NCI-H524 (cell line): ENCODE data around the gene EFCAB14.
"Not testable (repeated sequence)": the region's sequence is repeated elsewhere in the genome, so short reads cannot be mapped to it uniquely, and the experiment has no call there.

Experiments
- DNase-seq, 2 experiments: peaks; one replicate each; lab custom pipeline; 2025; lab: John Stamatoyannopoulos, UW

EFCAB14 gene

DNA sequence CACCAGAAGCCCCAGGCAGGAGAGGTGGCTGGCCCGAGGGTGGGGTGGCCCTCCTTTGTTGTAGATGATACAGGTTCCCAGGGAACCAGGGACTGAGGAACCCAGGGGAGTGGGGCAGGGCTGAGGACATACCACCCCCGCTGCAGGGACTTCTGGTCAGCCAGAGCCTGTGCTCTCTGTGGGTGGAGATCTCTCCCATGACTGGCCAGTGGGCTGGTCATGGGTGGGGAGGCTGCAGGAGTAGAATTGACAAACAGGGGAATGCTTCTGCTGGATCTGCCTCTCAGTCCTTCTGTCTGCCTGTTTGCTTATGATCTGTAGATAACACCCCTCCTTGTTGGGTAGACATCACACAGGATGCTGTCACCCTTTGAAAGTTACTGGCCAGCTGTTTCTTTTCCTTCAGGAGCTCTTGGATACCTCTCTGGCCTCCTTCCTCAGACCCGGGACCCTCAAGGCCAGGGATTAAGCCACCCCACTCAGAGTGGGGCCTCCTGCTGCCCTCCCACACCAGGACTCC is 2.8 kb upstream of the EFCAB14 start:
- DNase-seq = no peak

DNA sequence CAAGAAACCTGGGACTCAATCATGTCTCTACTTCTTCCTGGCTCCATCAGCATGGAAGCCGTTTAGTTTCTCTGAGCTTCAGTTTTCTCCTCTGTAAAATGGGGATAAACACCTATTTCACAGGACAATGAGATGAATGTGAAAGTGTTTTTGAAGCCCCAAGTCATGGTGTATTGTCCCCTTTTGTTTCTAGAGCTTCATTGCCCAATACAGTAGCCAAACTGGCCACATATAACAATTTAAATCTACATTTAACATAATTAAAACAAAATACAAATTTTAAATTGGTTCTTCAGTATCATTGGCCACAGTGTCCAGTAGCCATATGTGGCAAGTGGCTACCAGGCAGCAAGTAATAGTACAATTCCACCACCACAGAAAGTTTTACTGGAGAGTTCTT is 2.3 kb upstream of the EFCAB14 start:
- no peak for DNase-seq

DNA sequence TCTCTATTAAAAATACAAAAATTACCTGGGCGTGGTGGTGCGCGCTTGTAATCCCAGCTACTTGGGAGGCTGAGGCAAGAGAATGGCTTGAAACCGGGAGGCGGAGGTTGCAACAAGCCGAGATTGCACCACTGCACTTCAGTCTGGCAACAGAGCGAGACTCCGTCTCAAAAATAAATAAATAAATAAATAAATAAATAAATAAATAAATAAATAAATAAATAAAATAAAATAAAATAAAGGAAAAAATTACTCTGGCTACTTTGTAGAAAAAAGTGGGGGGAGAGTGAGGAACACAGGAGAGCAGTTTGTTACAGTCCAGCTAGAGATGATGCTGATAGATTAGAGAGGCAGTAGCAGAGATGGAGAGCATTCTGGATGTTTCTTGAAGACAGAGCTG is 1.4 kb upstream of the EFCAB14 start:
- not testable (repeated sequence) for DNase-seq

DNA sequence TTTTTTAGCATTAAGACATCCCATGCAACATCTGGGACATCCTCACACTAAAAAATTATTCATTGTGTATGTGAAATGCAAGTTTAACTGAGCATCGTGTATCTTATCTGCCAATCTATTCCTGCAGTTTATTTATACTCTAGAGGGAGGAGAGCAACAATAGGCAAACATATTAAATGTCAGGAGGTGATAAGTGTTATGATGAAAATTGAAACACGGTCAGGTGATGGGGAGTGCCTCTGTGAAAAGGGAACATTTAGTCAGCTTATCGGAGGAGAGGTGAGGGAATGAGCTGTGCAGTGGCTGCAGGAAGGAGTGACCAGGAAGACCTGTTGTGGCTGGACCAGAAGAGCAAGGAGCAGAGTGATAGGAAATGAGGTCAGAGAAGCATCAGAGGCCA is 775 bp upstream of the EFCAB14 start:
- DNase-seq = no peak

DNA sequence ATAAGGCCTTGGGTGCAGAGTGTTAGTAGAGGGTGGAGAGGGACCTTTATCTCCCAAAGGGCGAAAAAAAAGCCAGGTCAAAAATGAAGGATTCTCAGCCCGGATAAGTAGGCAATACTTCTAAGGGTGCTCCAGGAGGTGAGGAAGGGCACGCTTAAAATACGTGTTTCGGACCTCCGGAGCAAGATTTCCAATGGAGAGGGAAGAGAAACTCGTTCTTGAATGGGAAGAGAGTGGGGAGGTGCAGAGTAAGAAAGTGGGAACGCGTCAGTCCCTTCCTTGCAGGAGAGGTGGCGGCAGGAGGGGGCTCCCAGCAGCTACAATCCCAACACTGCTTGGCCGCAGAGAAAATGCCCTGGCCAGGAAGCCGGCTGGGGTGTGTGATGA is 581 bp downstream of the EFCAB14 start:
- DNase-seq = no peak

DNA sequence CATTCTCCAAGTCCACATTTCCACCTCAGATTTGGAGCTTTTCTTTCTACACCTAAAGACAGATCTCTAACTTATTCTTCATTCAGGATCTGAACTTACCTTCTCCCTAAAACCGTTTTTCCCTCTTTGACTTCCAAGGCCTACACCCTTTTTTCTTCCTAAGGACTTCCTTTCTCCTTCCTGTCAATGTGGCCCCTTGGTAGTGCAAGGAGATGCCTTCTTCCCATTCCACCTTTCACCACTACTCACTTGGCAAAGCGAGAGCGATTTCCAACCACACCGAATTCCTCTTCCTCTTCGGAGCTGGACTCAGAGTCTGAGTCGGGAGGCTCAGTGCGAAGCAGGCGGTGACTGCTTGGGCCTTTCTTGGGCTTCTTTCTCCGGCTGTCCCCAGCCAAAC is 1.3 kb downstream of the EFCAB14 start:
- no peak for DNase-seq

DNA sequence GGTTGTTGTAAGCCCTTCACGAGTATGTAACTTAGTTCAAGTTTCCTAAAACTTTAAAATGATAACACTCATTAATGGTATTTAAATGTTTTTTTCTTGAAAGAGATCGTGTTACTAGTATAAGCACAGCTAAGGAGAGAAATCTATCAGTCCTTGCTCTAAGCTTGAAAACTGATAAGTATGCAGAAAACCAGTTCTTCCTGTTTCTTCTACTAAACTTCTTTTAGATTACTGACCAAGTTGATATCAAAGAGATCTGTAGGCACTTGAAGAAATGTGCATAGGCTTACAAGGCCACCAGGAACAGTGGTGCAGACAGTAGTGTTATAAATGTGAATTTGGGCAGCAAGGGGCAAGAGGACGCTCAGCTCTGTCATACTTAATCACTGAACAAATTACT is 3.9 kb downstream of the EFCAB14 start:
- DNase-seq = no peak

DNA sequence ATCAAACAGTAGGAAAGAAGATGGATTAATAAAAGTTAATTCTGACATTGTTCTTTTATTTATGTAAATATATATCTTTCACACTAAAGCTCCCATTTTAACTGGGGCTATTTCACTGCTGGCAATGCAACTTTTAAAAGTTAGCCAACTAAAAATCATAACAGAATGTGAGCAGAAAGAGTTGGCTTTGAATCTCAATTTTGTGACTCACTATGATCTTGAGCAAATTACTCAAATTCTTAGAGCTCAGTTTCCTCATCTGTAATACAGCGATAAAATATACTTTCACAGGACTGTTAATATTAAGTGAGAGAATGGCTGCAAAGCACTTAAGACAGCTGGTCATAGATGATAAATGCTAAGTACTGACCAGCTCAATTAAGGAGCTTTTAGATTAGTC is 10.8 kb downstream of the EFCAB14 start:
- no peak for DNase-seq

DNA sequence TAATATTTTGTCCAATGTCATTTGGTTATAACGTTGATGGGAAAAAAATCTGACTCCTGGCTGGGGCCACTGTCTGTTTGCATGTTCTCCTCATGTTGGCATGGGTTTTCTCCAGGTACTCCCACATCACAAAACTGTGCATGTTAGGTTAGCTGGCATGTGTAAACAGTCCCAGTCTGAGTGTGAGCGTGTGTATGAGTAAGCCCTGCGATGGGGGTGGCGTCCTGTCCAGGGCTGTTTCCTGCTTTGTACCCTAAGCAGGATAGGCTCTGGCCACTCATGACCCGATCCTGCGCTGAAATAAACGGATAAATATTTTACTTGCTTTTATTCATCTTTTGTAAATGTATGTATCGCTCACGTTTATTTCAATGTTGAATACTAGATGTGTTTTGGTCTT is 13.5 kb downstream of the EFCAB14 start:
- DNase-seq = no peak

DNA sequence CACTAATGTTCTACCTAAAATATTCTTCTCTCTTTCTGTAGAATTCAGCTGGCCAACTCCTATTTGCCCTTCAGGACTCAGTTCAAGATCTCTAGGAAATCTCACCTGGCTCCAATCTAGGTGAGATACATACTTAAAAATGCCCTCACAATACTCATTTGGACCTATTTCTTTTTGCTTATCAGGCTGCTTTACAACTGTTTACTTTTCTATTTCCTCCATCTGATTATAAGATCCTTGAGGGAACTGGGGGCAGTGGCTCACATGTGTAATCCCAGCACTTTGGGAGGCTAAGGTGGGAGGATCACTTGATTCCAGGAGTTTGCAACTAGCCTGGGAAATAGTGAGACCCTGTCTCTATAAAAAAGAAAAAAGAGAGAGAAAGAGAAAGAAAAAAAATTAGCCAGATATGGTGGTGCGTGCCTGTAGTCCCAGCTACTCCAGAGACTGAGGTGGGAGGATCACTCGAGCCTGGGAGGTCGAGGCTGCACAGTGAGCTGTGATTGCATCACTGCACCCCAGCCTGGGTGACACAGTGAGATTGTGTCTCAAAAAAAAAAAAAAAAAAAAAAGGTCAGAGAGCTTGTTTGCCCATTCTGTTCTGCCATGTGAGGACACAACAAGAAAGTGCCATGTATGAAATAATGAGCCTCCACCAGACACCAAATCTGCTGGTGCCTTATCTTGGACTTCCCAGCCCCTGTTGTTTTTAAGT is 14.8 kb downstream of the EFCAB14 start:
- no peak for DNase-seq

DNA sequence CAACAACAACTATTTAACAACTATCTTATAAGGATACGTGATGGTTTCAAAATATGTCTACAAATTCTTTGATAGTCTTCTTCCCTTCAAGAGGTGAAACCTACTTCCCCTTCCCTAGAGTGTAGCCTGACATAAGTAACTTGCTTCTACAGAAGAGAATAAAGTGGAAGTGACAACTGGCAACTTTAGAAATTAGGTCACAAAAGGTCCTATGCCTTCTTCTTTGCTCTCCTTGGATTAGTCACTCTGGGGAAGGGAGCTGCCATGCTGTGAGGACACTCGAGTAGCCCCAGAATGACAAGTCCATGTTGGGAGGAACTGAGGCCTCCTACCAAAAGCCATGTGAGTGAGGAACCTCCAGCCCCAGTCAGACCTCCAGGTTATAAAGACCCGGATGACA is 19.2 kb downstream of the EFCAB14 start:
- no peak for DNase-seq

DNA sequence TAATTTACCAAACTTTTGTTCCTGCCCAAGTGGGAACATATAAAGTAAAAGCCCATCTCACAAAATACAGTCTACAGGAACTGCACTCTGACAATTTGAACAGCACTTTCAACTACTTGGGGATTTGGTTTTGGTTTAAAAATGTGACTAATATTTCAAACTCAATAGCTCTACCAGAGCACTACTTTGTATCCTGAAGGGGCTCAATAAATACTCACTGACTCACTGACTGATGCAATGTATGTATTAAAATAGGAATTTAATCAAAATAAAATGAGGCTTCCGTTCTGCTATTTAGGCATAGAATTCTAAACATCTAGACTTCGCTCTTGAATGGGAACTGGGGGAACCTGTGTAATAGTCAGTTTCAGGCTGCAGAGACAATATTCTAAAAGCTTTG is 21.9 kb downstream of the EFCAB14 start:
- no peak for DNase-seq

DNA sequence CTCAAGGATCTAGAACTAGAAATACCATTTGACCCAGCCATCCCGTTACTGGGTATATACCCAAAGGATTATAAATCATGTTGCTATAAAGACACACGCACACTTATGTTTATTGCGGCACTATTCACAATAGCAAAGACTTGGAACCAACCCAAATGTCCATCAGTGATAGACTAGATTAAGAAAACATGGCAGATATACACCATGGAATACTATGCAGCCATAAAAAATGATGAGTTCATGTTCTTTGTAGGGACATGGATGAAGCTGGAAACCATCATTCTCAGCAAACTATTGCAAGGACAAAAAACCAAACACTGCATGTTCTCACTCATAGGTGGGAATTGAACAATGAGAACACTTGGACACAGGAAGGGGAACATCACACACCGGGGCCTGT is 24.2 kb downstream of the EFCAB14 start:
- DNase-seq = not testable (repeated sequence)

DNA sequence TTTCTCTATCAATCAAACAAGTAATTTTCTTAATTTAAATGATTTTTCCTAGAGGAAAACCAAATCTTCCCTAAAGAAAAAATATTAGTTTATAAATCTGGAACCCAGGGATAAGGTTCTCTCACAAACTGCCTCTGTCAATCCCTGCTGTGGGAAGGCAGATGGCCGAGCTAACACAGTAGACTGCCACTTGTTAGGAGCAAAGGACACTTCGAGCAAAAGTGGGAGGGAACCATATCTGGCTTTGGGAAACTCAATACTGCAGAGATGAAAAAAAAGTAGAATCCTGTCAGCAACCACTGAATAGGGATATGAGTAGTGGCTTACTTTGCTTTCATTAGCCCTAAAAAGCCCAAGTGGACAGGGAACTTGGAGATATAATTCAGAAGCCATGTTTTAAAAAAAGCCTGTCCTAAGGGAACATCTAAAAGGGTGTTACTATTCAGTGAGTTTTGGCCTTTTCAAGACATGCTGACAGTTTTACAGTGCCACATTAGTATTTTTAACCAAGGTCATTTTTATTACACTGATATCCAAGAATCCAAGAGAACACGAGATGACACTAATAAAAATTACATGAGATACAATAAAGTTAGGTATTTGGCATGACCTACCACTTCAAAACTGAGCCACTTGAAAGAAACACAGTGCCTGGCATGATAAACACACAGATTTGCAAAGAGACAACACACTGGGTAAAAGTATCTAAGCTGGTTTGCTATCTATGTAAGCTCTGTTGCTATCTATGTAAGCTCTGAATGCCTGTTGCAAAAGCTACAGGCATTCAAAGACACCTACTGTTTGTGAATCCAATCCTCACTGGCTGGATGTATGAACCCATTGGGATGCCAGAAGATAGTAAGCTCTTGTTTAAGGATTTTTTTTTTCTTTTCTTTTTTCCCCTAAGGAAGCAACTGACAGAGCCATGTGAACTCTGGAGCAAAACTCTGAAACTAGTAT is 25.8 kb downstream of the EFCAB14 start:
- peak in 1 of 2 experiments; percentile 66 for DNase-seq

DNA sequence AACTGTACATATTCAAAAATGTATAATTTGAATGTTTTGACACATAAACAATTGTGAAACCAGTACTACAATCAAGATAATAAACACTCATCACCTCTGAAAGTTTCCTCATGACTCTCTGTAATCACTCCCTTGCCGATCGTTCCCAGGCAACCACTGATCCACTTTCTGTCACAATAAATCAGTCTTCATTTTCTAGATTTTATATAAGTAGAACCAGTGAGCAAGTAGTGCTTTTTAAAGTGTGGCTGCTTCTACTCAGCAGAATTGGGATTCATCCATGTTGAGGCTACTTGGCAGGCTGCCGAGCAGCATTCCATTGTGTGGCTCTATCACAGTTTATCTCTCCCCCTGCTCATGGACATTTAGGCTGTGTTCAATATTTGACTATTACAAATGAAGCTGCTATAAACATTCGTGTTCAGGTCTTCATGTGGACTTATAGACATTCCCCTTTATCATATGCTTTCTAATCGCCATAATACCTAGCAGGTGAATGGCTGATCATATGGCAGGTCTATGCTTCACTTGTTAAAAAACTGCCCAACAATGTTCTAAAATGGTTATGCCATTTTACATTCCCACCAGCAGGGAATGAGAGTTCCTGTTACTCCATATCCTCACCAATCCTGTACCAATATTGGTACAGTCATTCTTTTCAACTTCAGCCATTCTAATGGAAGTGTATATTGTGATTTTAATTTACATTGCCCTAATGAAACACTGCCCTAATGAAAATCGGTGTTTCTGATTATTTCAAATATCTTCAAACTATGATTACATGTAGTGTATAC is 26.7 kb downstream of the EFCAB14 start:
- no peak for DNase-seq

DNA sequence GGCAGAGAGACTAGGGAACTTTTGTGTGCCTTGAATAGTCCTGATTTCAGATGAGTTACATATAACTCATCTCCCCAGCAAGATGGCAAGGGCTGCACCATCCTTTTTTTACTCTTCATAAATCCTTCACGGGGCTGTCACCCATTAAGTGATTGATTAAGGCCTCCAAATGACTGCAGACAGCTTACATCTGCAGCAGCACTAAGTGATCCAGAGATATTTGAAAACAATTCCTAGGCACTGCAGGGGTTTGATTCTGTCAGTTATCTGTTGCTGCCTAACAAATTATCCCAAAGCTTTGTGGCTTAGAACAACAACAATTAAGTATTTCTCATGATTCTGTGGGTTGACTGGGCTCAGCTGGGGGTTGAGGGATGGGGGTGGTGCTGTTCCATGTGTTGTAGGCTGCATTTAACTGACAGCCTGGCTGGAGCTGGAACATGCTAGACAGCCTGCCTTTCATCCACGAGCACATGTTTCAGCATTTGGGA is 27.9 kb downstream of the EFCAB14 start:
- DNase-seq = no peak

DNA sequence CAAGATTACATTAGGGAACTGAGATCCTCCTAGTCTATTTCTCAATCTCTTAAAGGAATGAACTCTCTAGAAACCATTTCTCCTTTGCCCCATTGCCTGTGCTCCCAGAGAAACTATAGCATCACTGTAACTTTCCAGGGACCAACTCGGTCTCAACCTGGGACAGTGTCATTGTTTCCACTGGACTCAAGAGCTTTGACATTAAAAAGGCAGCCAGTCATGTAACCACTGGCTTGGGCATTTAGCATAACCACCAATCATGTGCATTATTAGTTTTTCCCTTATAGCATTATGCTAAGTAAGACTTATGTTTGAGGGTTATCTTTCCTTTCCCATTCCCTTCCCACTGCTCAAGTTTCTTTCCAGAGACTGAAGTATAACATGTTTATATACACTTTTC is 29.0 kb downstream of the EFCAB14 start:
- DNase-seq = no peak

DNA sequence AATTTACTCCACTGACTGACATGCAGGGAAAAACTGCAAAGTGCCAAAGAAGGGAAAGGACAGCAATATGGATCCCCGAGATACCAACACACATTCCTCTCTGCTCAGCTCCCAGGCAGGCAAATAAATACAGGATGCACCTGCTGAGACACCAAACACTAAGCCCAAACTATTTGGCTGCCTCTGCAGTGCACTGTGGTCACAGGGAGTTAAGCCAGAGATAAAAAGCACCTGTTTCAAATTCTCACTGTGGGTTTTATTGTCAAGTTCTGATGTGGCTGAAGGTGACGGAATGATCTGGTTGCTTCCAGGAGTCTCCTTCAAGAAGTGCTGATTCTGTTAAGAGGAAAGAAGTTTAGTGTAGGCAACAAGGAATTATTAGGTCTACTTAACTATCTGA is 29.6 kb downstream of the EFCAB14 start:
- DNase-seq = no peak

DNA sequence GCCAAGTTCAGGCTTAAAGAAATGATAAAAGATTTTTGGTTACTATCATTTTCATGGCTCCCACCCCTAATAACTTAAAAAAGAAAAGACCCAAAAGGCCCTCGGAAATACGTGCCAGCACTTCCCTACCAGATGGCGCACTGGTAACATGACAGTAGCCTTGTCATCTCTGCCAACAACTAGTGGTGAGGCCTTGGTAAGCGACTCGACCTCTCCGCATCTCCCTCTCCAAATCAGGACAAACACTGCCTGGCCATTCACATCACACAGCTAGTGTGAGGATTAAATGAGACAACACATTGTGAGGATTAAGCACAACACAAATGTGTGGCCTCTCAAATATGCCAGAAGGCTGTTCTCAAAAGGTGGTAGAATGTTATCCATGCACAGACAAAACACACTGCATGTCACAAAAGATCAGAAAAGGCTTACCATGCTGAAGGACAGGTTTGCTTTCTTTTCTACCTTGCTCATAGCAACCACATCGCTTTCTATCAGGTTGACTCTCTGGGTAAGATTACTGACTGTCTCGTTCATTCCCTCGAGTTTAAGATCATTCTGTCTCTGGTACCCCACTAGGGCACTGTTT is 30.9 kb downstream of the EFCAB14 start:
- no peak for DNase-seq

DNA sequence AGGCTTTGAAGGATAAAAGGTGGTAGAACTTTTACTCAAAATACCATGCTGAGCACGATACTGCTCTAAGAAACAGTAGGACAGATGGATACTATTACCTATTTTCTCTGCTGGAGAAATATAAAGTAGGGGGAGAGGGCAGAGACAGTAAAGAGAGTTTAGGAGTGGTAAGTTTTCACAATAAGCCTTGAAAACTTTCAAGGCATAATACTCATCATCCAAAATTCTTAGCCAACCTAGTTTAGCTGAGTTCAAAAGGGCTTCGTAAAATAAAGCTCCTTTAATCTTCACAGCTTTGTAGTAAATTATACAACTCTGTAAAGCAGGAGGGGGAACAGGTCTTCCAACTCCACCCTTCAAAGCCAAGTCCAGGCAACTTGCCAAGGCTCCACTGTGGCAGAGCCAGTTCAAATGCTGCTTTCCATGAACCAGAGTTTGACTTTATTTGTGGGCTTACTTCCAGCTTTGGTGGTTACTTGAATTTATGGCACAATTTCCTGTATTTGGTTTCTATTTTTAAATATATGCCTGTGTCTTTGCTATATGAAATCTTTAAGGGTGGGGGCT is 31.7 kb downstream of the EFCAB14 start:
- DNase-seq = no peak

DNA sequence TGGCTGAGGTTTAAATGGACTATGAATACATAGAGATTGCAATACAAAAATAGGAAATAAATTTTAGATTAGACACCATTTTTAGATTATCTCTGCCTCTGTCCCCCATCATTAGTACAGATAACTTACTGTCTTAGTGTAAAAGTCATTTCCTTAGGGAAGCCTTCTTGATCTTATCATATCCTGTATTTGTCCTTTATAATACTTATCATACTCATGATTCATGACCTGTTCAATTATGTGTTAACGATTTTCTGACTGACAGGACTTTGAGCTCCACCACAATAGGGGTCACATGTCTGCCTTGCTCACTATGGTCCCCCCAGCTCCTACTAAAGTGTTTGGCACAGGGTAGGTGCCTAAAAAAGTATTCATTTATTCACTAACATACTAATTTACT is 32.7 kb downstream of the EFCAB14 start:
- no peak for DNase-seq
